Suprapubic skin (tissue), 4 donors: Measurements from ENCODE around the gene DNAJC5. TPM values are rescaled to one million over a fixed set of nuclear protein-coding genes. Genes with fewer than 3 reads are reported as not detected.

Experiments used
- DNase-seq, 2 donors: peaks; one replicate each; pipeline ENCODE4 v3.0.0-alpha.2; 2019; ENCODE audit warnings: low spot score in 2 of 2
- H3K27ac ChIP-seq: fragments of 200-600 bp; sonication (generic); one replicate; pipeline ENCODE4 v1.5.1; 2019
- H3K27me3 ChIP-seq: fragments of 200-600 bp; sonication (generic); one replicate; pipeline ENCODE4 v1.5.1; 2019
- H3K36me3 ChIP-seq: fragments of 200-600 bp; sonication (generic); one replicate; pipeline ENCODE4 v1.5.1; 2019
- H3K4me1 ChIP-seq: fragments of 200-600 bp; sonication (generic); one replicate; pipeline ENCODE4 v1.5.1; 2019
- H3K4me3 ChIP-seq: fragments of 200-600 bp; sonication (generic); one replicate; pipeline ENCODE4 v1.5.1; 2019; ENCODE audit warnings: mild to moderate bottlenecking
- H3K9me3 ChIP-seq: fragments of 200-600 bp; sonication (generic); one replicate; pipeline ENCODE4 v1.5.1; 2019
- EP300 ChIP-seq: sonication (generic); formaldehyde crosslinking; IDR thresholded peaks from one replicate; pipeline ENCODE4 v1.6.1; 2017; ENCODE audit warnings: antibody characterized with exemption
- POLR2A ChIP-seq, 2 donors: fragments of 450-650 bp; IDR thresholded peaks; one replicate each; pipeline ENCODE4 v1.6.1; 2017; ENCODE audit warnings: antibody characterized with exemption in 2 of 2, mild to moderate bottlenecking in 2 of 2, moderate library complexity in 2 of 2
- POLR2AphosphoS5 ChIP-seq, 3 donors: sonication (generic); formaldehyde crosslinking; IDR thresholded peaks; one replicate each; pipeline ENCODE4 v1.6.1; 2017; ENCODE audit warnings: antibody characterized with exemption in 3 of 3
- WGBS: methylation state at CpG from one replicate; pipeline ENCODE4 v1.1.5; 2018; 5-methylcytosine and 5-hydroxymethylcytosine counted together
- total RNA-seq, 4 donors: library from RNA; depleted of rRNA; stranded (reverse); fragments of >200 nt; gene quantifications; one replicate each; pipeline ENCODE4 v1.1.0, GENCODE V29; 2016
- TF ChIP-seq, protein P1 (sequence below), 2 donors: fragments of 200-600 bp in 1 of 2; fragments of 450-650 bp in 1 of 2; sonication (generic) in 1 of 2; IDR thresholded peaks; one replicate each; pipeline ENCODE4 v1.5.1; 2016 to 2019; ENCODE audit warnings: antibody characterized with exemption in 2 of 2, mild to moderate bottlenecking in 1 of 2, moderate library complexity in 1 of 2

Gene DNAJC5
- total RNA-seq, 4 donors from 2014 or later: 36.4 to 62.0 (median 53.7) TPM

DNA sequence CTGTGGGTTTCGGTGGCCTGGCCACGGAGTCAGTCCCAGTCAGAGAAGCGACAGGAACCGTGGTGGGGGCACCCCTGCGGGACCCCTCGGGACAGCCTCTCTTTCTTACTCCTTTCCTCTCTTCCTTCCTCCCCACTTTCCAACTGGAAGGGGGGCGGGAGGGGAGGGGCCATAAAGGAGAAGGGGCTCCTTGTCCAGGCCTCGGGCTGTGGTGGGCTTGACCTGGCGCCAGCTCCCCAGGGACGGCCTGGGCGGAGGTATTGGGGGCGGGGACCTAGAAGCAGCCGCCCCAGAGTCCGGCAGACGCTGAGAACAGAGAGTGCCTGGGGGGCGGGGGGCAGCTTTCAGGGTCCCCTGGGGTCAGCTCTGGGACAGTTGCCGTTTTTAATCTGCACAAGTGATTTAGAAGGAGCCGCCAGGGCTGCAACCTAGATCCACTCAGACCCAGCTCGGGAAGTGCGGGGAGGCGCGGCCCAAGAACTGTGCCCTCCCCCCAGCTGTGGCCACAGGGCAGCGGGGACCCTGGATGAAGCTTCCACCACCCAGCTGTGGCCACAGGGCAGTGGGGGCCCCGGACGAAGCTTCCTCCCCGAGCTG is 40.1 kb upstream of the DNAJC5 start:
- no peak for DNase-seq
- no peak for TF ChIP-seq POLR2A (IDR thresholded peaks at IDR 0.05)
- TF ChIP-seq POLR2AphosphoS5 (IDR thresholded peaks at IDR 0.05): no peak
- TF ChIP-seq, protein P1, sequence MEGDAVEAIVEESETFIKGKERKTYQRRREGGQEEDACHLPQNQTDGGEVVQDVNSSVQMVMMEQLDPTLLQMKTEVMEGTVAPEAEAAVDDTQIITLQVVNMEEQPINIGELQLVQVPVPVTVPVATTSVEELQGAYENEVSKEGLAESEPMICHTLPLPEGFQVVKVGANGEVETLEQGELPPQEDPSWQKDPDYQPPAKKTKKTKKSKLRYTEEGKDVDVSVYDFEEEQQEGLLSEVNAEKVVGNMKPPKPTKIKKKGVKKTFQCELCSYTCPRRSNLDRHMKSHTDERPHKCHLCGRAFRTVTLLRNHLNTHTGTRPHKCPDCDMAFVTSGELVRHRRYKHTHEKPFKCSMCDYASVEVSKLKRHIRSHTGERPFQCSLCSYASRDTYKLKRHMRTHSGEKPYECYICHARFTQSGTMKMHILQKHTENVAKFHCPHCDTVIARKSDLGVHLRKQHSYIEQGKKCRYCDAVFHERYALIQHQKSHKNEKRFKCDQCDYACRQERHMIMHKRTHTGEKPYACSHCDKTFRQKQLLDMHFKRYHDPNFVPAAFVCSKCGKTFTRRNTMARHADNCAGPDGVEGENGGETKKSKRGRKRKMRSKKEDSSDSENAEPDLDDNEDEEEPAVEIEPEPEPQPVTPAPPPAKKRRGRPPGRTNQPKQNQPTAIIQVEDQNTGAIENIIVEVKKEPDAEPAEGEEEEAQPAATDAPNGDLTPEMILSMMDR (IDR thresholded peaks at IDR 0.05): no peak
- no peak for TF ChIP-seq EP300
- Histone ChIP-seq H3K27ac (peak overlapping the region; percentile 78), H3K9me3 (no peaks in the 10 kb centered on the region), H3K36me3 (no peaks in the 10 kb centered on the region), H3K4me3 (peak overlapping the region; percentile 33), H3K27me3 (peaks cover 26% of the 10 kb centered on the region), H3K4me1 (peaks cover 55% of the 10 kb centered on the region)
- 17% methylated on average over 1 of the region's 26 CpGs for WGBS

- Histone ChIP-seq H3K27me3 (peaks cover 26% of the 10 kb centered on the region), H3K4me3 (peak overlapping the region; percentile 33)
Measured at GRCh38 chr20:63855363-63856097, 39.4 kb upstream of the DNAJC5 start.

DNA sequence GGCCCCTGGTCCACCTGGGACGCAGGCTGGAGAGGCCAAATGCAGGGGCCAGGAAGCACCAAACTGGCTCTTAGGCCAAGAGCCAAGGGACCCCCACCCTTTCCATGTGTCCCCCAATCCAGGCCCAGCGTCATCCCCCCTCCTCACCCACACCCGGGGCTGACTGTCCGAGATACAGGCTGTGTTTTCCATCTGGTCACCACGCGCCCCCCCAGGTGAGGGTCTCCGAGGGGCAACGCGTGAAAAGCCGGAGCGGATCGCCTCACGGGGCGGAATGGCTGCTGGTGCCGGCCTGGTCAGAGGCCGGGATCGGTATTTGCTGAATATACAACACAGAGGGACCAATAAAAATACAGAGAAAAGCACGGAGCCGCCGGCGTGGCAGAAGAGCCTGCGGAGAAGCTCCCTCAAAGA is 38.8 kb upstream of the DNAJC5 start:
- no peaks in the 10 kb centered on the region for H3K9me3 ChIP-seq
- no peaks in the 10 kb centered on the region for H3K36me3 ChIP-seq
- no peak overlapping the region for H3K27ac ChIP-seq
- no peak overlapping the region for H3K4me3 ChIP-seq
- WGBS: 49% methylated on average over 21 of the region's 22 CpGs
- TF ChIP-seq, protein P1 (IDR thresholded peaks at IDR 0.05): no peak
- no peak for TF ChIP-seq POLR2A (IDR thresholded peaks at IDR 0.05)
- TF ChIP-seq POLR2AphosphoS5 (IDR thresholded peaks at IDR 0.05): no peak
- TF ChIP-seq EP300: no peak
- peaks cover 55% of the 10 kb centered on the region for H3K4me1 ChIP-seq
- peaks cover 26% of the 10 kb centered on the region for H3K27me3 ChIP-seq
- no peak for DNase-seq

More at GRCh38 chr20:63855363-63856097, 39.4 kb upstream of the DNAJC5 start:
- Histone ChIP-seq H3K36me3 (no peaks in the 10 kb centered on the region), H3K9me3 (no peaks in the 10 kb centered on the region), H3K27ac (peak overlapping the region; percentile 15), H3K4me1 (peaks cover 55% of the 10 kb centered on the region)
- 7% methylated on average over 12 of the region's 36 CpGs for WGBS
- TF ChIP-seq POLR2A (IDR thresholded peaks at IDR 0.05) (no peak), EP300 (no peak), POLR2AphosphoS5 (IDR thresholded peaks at IDR 0.05) (no peak)
- TF ChIP-seq, protein P1 (IDR thresholded peaks at IDR 0.05): no peak
- no peak for DNase-seq

- Histone ChIP-seq H3K27me3 (peaks cover 26% of the 10 kb centered on the region), H3K36me3 (peaks cover 17% of the 10 kb centered on the region), H3K9me3 (no peaks in the 10 kb centered on the region), H3K4me3 (no peak overlapping the region), H3K27ac (no peak overlapping the region), H3K4me1 (peaks cover 55% of the 10 kb centered on the region)
- WGBS: 13% methylated on average over 11 of the region's 14 CpGs
- TF ChIP-seq POLR2A (IDR thresholded peaks at IDR 0.05): no peak
- no peak for TF ChIP-seq EP300
- TF ChIP-seq POLR2AphosphoS5 (IDR thresholded peaks at IDR 0.05): no peak
- TF ChIP-seq, protein P1 (IDR thresholded peaks at IDR 0.05): no peak
- peak in 1 of 2 donors; percentile 62 for DNase-seq
Measured at GRCh38 chr20:63857764-63858392, 37.0 kb upstream of the DNAJC5 start.
